K562 (cell line): ENCODE results near the gene DOCK4. TPM values are rescaled to one million over a fixed set of nuclear protein-coding genes. Genes with fewer than 3 reads are reported as not detected.

Source experiments
- ATAC-seq: fragments of 200-7000 bp; cut with Tn5 transposase; 3 replicates; pipeline ENCODE4 v1.9.1; 2020; ENCODE audit warnings: moderate library complexity
- BruUV-seq: library from RNA; stranded (reverse); fragments of 400-500 nt; replicated peaks from 2 replicates; lab custom pipeline; 2021; lab: Mats Ljungman, UMichigan
- CTCF ChIA-PET: fragments of 300-600 bp; formaldehyde crosslinking; extraction: SDS; loops from one replicate; lab custom pipeline; 2021; ENCODE audit warnings: low intra/inter-chr PET ratio; lab: Yijun Ruan, JAX
- POLR2A ChIA-PET: fragments of 300-600, 350-650 bp; sonication (Branson Sonifier 250); formaldehyde crosslinking; extraction: SDS; loops from one replicate; lab custom pipeline; 2021; ENCODE audit warnings: antibody characterized with exemption, inconsistent platforms; lab: Yijun Ruan, JAX
- DNase-seq, 4 experiments: peaks; one replicate each; pipeline versions ENCODE4 v3.0.0 to v3.0.0-alpha.2; 2011 to 2018; ENCODE audit warnings: low spot score in 3 of 4, mixed read lengths in 3 of 4; ENCODE audit errors: extremely low read depth in 1 of 4
- FAIRE-seq: peaks from 2 replicates; lab custom pipeline; 2011; peaks lifted over from hg19 to GRCh38; lab: Jason Lieb, UNC
- H2AFZ ChIP-seq: 2 replicates; pipeline ENCODE4 v1.6.0; 2011; ENCODE audit warnings: low read depth, low read length, control low read depth, inconsistent platforms
- H3K27ac ChIP-seq: fragments of 200-600 bp; 3 replicates; pipeline ENCODE4 v1.8.0; 2011; ENCODE audit warnings: low read depth, mild to moderate bottlenecking, control low read depth, inconsistent platforms, low read length, moderate library complexity, mixed read lengths; ENCODE audit errors: extremely low read depth
- H3K27me3 ChIP-seq, 2 experiments: fragments of 300-600 bp in 1 of 2; 2 replicates in 1 of 2; 3 replicates in 1 of 2; pipeline versions ENCODE4 v1.6.0 to v1.8.0; 2011; ENCODE audit warnings: inconsistent platforms in 2 of 2, low read length in 2 of 2, mild to moderate bottlenecking in 1 of 2, mixed read lengths in 1 of 2, moderate library complexity in 1 of 2; ENCODE audit not compliant: control insufficient read depth in 2 of 2, insufficient read depth in 2 of 2
- H3K36me3 ChIP-seq: fragments of 300-600 bp; 3 replicates; pipeline ENCODE4 v1.8.0; 2011; ENCODE audit warnings: mild to moderate bottlenecking, low read length, inconsistent platforms; ENCODE audit not compliant: control insufficient read depth, insufficient read depth
- H3K4me1 ChIP-seq, 2 experiments: fragments of 200-600 bp in 1 of 2; replicated peaks in 1 of 2; 2 replicates in 1 of 2; 3 replicates in 1 of 2; pipeline versions ENCODE4 v1.5.1 to v1.8.0; 2011; ENCODE audit warnings: inconsistent platforms in 2 of 2, low read length in 2 of 2, mild to moderate bottlenecking in 1 of 2, mixed read lengths in 1 of 2, moderate library complexity in 1 of 2; ENCODE audit not compliant: control insufficient read depth in 2 of 2, insufficient read depth in 2 of 2
- H3K4me2 ChIP-seq: 2 replicates; pipeline ENCODE4 v1.6.1; 2011; ENCODE audit warnings: low read length, control low read depth, inconsistent platforms, mixed read lengths; ENCODE audit not compliant: insufficient read depth
- H3K4me3 ChIP-seq: fragments of 200-600 bp; sonication (generic), shearing (Covaris generic); 2 replicates; pipeline ENCODE4 v1.5.1; 2016; ENCODE audit warnings: control low read depth, inconsistent platforms
- H3K79me2 ChIP-seq: fragments of 200-600 bp; 3 replicates; pipeline ENCODE4 v1.8.0; 2011; ENCODE audit warnings: low read length, inconsistent platforms; ENCODE audit not compliant: control insufficient read depth, insufficient read depth
- H3K9ac ChIP-seq, 2 experiments: 2 replicates each; pipeline versions ENCODE4 v1.6.0 to v1.6.1; 2011; ENCODE audit warnings: low read depth in 2 of 2, low read length in 2 of 2, control low read depth in 1 of 2, inconsistent platforms in 1 of 2, mild to moderate bottlenecking in 1 of 2, mixed read lengths in 1 of 2; ENCODE audit not compliant: insufficient read depth in 1 of 2
- H3K9me1 ChIP-seq: one replicate; pipeline ENCODE4 v1.6.0; 2011; ENCODE audit warnings: inconsistent platforms, mild to moderate bottlenecking, low read length, moderate library complexity; ENCODE audit not compliant: control insufficient read depth, insufficient read depth
- H3K9me3 ChIP-seq: replicated peaks from 2 replicates; pipeline ENCODE4 v1.5.1; 2011; ENCODE audit warnings: low read depth, low read length, inconsistent platforms; ENCODE audit not compliant: control insufficient read depth, insufficient read depth
- H4K20me1 ChIP-seq: replicated peaks from 2 replicates; pipeline ENCODE4 v1.6.1; 2011; ENCODE audit warnings: low read length, inconsistent platforms, mixed read lengths; ENCODE audit not compliant: control insufficient read depth, insufficient read depth
- RAD21 ChIP-seq, 2 experiments: fragments of 250-450 bp in 1 of 2; fragments of 450-650 bp in 1 of 2; sonication (Bioruptor Pico) in 1 of 2; formaldehyde crosslinking in 1 of 2; IDR thresholded peaks in 1 of 2; conservative IDR thresholded peaks in 1 of 2; 2 replicates each; pipeline versions ENCODE4 v1.4.0 to v1.8.0; 2020 to 2022; ENCODE audit warnings: mild to moderate bottlenecking in 2 of 2, moderate library complexity in 1 of 2
- ZNF277 ChIP-seq: fragments of 250-450 bp; sonication (Bioruptor Pico); IDR thresholded peaks from 2 replicates; pipeline ENCODE4 v1.8.0; 2022; ENCODE audit warnings: inconsistent platforms, mild to moderate bottlenecking, moderate library complexity, borderline replicate concordance
- whole genome bisulfite sequencing: fragments of 100-300 bp; shearing (Covaris generic); methylation state at CpG from one replicate; pipeline ENCODE4 v1.1.6; 2016; ENCODE audit warnings: low coverage, mixed read lengths; ENCODE audit not compliant: insufficient coverage; ENCODE audit errors: missing lambda C conversion rate; 5-methylcytosine and 5-hydroxymethylcytosine counted together
- in situ Hi-C: fragments of 300-500 bp; cut with MboI; formaldehyde crosslinking; loops from 4 replicates; pipeline ENCODE4 v1.15.0; 2018; ENCODE audit warnings: inconsistent platforms, mixed read lengths
- intact Hi-C: fragments of 100-400 bp; cut with micrococcal nuclease; formaldehyde crosslinking; loops from 2 replicates; pipeline ENCODE4 v1.14.2; 2022
- polyA plus RNA-seq, 8 experiments: library from polyadenylated mRNA; depleted of rRNA in 4 of 8; stranded (reverse) in 5 of 8; unstranded in 3 of 8; fragments of >200 nt; fragmentation: Nextera tagmentation in 2 of 8; fragmentation: Illumina TruSeq in 1 of 8; extraction: Ambion mirVana in 2 of 8; extraction: Trizol in 1 of 8; gene quantifications; 2 replicates each; pipeline versions ENCODE4 v1.2.1 to v1.2.3, GENCODE V29; 2011 to 2014; ENCODE audit warnings: inconsistent platforms in 1 of 8, missing spikeins in 1 of 8
- total RNA-seq, 7 experiments: library from RNA; depleted of rRNA in 6 of 7; stranded (reverse); fragments of >200 nt in 6 of 7; fragmentation: Illumina TruSeq in 2 of 7; extraction: Trizol in 2 of 7; gene quantifications; 2 replicates each; pipeline versions ENCODE4 v1.2.1 to v1.2.3, GENCODE V29; 2011 to 2021; ENCODE audit warnings: low replicate concordance in 1 of 7

Gene DOCK4
- total and polyA plus RNA-seq, 9 of the 15 experiments (the other 6 are each of a cell fraction or from before 2014, with no cell fraction given): 0.42 to 5.7 (median 2.3) TPM

- H3K79me2 ChIP-seq: no peaks in the 10 kb centered on the region
- H3K4me1 ChIP-seq: no peaks in the 10 kb centered on the region
- H4K20me1 ChIP-seq: no peaks in the 10 kb centered on the region
- no peak overlapping the region for H3K9ac ChIP-seq
- no peak for FAIRE-seq
- H3K4me3 ChIP-seq: no peak overlapping the region
- BruUV-seq: no TSS peak
- DNase-seq: no peak
- ATAC-seq: no peak
- H3K27me3 ChIP-seq: peaks cover 7 to 25% of the 10 kb centered on the region in 2 experiments; a peak in 4 of 5 replicates
- no peak for TF ChIP-seq RAD21 (CRISPR knock-in tag; conservative IDR thresholded peaks at IDR 0.05 in 1 of 2, IDR thresholded peaks at IDR 0.05 in 1 of 2)
- peak; percentile 16; the same call in 1 of the 2 replicates for TF ChIP-seq ZNF277 (CRISPR knock-in tag)
- no peak overlapping the region for H3K27ac ChIP-seq
- in situ Hi-C loops (no loop called here), intact Hi-C loops (no loop called here)
- H3K4me2 ChIP-seq: no peak overlapping the region
- no peak overlapping the region for H2AFZ ChIP-seq
- ChIA-PET CTCF (no interaction called here), POLR2A (interaction anchor here (0.5 kb wide), 1 partner anchor 22 kb away, joined by 4 read pairs; no protein-coding TSS in a partner anchor)
- no peaks in the 10 kb centered on the region for H3K36me3 ChIP-seq
- no peaks in the 10 kb centered on the region for H3K9me3 ChIP-seq
- H3K9me1 ChIP-seq: no peaks in the 10 kb centered on the region
- 0% methylated on average over 4 of the region's 4 CpGs for WGBS
These were observed 21.0 kb downstream of the DOCK4 start for GRCh38 chr7:112185005-112185834.
